ENCODE measurements around the gene ACP3. TPM values are rescaled to one million over a fixed set of nuclear protein-coding genes. Genes with fewer than 3 reads are reported as not detected.

Gene ACP3
- total and polyA plus RNA-seq, 9 of the 15 experiments (the other 6 are each of a cell fraction or from before 2014, with no cell fraction given), result 0.08 to 1.1 (median 0.21) TPM

- Histone ChIP-seq H3K4me1 (replicated peaks in 1 of 2; ENCODE audit: control insufficient read depth in 2 of 2, insufficient read depth in 2 of 2, low read length in 2 of 2) (no peaks in the 10 kb centered on the region), H2AFZ (ENCODE audit: low read depth, low read length) (no peak overlapping the region), H3K4me3 (no peak overlapping the region), H3K4me2 (ENCODE audit: insufficient read depth, low read length) (no peak overlapping the region), H3K79me2 (ENCODE audit: control insufficient read depth, insufficient read depth, low read length) (no peaks in the 10 kb centered on the region), H3K9me1 (ENCODE audit: control insufficient read depth, insufficient read depth, low read length) (no peaks in the 10 kb centered on the region), H3K36me3 (ENCODE audit: control insufficient read depth, insufficient read depth, low read length) (no peaks in the 10 kb centered on the region), H3K27me3 (ENCODE audit: control insufficient read depth in 2 of 2, insufficient read depth in 2 of 2, low read length in 2 of 2) (no peaks in the 10 kb centered on the region; a peak in 1 of 5 replicates), H4K20me1 (replicated peaks; ENCODE audit: control insufficient read depth, insufficient read depth, low read length) (no peaks in the 10 kb centered on the region), H3K9me3 (replicated peaks; ENCODE audit: control insufficient read depth, insufficient read depth, low read depth, low read length) (no peaks in the 10 kb centered on the region), H3K27ac (ENCODE audit: extremely low read depth, low read depth, low read length) (no peak overlapping the region), H3K9ac (ENCODE audit: insufficient read depth in 1 of 2, low read depth in 2 of 2, low read length in 2 of 2) (no peak overlapping the region)
- WGBS (ENCODE audit: insufficient coverage, low coverage, missing lambda C conversion rate), result 0% methylated on average over 2 of the region's 2 CpGs
- ChIA-PET POLR2A (interaction anchor here (1.0 kb wide), 1 partner anchor 289 kb away, joined by 4 read pairs; no protein-coding TSS in a partner anchor), CTCF (ENCODE audit: low intra/inter-chr PET ratio) (interaction anchor here (2.1 to 2.4 kb wide), 2 partner anchors 86 to 89 kb away, joined by 13 to 19 read pairs; no protein-coding TSS in a partner anchor)
- intact Hi-C loops (cut with micrococcal nuclease) (loop anchor here (1.0 kb wide), 2 partner anchors 85 to 89 kb away; no protein-coding TSS in a partner anchor), in situ Hi-C loops (cut with MboI) (no loop called here)
- ATAC-seq (no peak), FAIRE-seq (no peak), DNase-seq (ENCODE audit: extremely low read depth in 1 of 4, low spot score in 3 of 4) (no peak)
- BruUV-seq (replicated peaks), result no TSS peak
- TF ChIP-seq ZNF316 (IDR thresholded peaks at IDR 0.05) (peak; percentile 55), ATF7 (IDR thresholded peaks at IDR 0.05) (no peak), MTA1 (IDR thresholded peaks at IDR 0.05; ENCODE audit: borderline replicate concordance) (no peak), C11orf30 (IDR thresholded peaks at IDR 0.05; ENCODE audit: low read depth) (peak; percentile 50)
Measured at GRCh38 chr3:132342610-132343009, 25.4 kb downstream of the ACP3 start.

GRCh38 chr3:132343018-132343612 lies 25.9 kb downstream of the ACP3 start:
- Histone ChIP-seq H3K9me3 (replicated peaks; ENCODE audit: control insufficient read depth, insufficient read depth, low read depth, low read length) (no peaks in the 10 kb centered on the region), H2AFZ (ENCODE audit: low read depth, low read length) (peak overlapping the region; percentile 49; the same call in 1 of the 2 replicates), H3K27ac (ENCODE audit: extremely low read depth, low read depth, low read length) (no peak overlapping the region), H3K27me3 (ENCODE audit: control insufficient read depth in 2 of 2, insufficient read depth in 2 of 2, low read length in 2 of 2) (no peaks in the 10 kb centered on the region; a peak in 1 of 5 replicates), H3K36me3 (ENCODE audit: control insufficient read depth, insufficient read depth, low read length) (no peaks in the 10 kb centered on the region), H3K79me2 (ENCODE audit: control insufficient read depth, insufficient read depth, low read length) (no peaks in the 10 kb centered on the region), H4K20me1 (replicated peaks; ENCODE audit: control insufficient read depth, insufficient read depth, low read length) (no peaks in the 10 kb centered on the region), H3K4me2 (ENCODE audit: insufficient read depth, low read length) (no peak overlapping the region), H3K4me3 (no peak overlapping the region), H3K9ac (ENCODE audit: insufficient read depth in 1 of 2, low read depth in 2 of 2, low read length in 2 of 2) (no peak overlapping the region), H3K9me1 (ENCODE audit: control insufficient read depth, insufficient read depth, low read length) (no peaks in the 10 kb centered on the region), H3K4me1 (replicated peaks in 1 of 2; ENCODE audit: control insufficient read depth in 2 of 2, insufficient read depth in 2 of 2, low read length in 2 of 2) (no peaks in the 10 kb centered on the region)
- WGBS (ENCODE audit: insufficient coverage, low coverage, missing lambda C conversion rate), result 2% methylated on average over 6 of the region's 6 CpGs
- ChIA-PET POLR2A (interaction anchor here (1.0 kb wide), 1 partner anchor 288 kb away, joined by 4 read pairs; no protein-coding TSS in a partner anchor), CTCF (ENCODE audit: low intra/inter-chr PET ratio) (interaction anchor here (0.6 to 2.4 kb wide), 3 partner anchors 74 to 89 kb away, joined by 3 to 19 read pairs (median 13); no protein-coding TSS in a partner anchor)
- FAIRE-seq (peak; percentile 65), ATAC-seq (peak; percentile 72), DNase-seq (ENCODE audit: extremely low read depth in 1 of 4, low spot score in 3 of 4) (peak; percentile 16 to 55 (median 24))
- intact Hi-C loops (cut with micrococcal nuclease), result loop anchor here (1.0 kb wide), 2 partner anchors 86 to 90 kb away; no protein-coding TSS in a partner anchor
- in situ Hi-C loops (cut with MboI), result no loop called here
- BruUV-seq (replicated peaks), result no TSS peak
- peak; percentile 66 for TF ChIP-seq SMC3 (conservative IDR thresholded peaks at IDR 0.05; ENCODE audit: insufficient read depth, low read depth, low read length)
- TF ChIP-seq DEAF1 (CRISPR knock-in tag; IDR thresholded peaks at IDR 0.05), result no peak
- TF ChIP-seq SIN3B (IDR thresholded peaks at IDR 0.05; ENCODE audit: low read depth), result no peak
- no peak for TF ChIP-seq KDM1A (IDR thresholded peaks at IDR 0.05)
- TF ChIP-seq FOS (IDR thresholded peaks at IDR 0.05; ENCODE audit: extremely low read depth, insufficient read length), result no peak
- TF ChIP-seq TFAP4 (CRISPR knock-in tag; IDR thresholded peaks at IDR 0.05; ENCODE audit: borderline replicate concordance), result no peak

All from K562 (cell line).